Measurements from ENCODE around the gene CAVIN4. TPM values are rescaled to one million over a fixed set of nuclear protein-coding genes. Genes with fewer than 3 reads are reported as not detected.

The CAVIN4 gene
- total RNA-seq, 2 donors from 2014 or later, result 0.13 TPM; not detected in 1

DNA sequence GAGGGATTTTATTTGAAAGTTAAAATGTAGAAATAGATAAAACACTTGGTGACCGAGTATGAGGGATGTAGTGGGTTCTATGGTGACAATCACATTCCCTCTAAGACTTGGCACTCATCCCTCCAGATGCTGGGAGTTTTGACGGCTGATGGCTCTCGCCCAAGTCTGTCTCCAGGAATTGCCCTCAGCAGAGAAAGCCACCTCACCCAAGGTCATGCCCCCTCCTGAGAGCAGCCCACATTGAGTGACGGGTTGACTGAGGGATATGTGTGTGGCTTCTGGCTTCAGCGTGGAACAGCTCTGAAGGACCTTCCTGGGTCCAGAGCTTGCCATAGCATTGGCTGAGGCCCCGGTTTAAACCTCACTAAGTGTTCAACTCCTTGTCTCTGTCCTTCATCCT, 19.4 kb downstream of the CAVIN4 start:
- no peaks in the 10 kb centered on the region for H3K36me3 Mint-ChIP-seq (ENCODE audit: low read depth)
- H3K27ac Mint-ChIP-seq, result peak overlapping the region; percentile 79
- DNase-seq (no peak), ATAC-seq (no peak)
- no peaks in the 10 kb centered on the region for H3K9me3 ChIP-seq (ENCODE audit: control insufficient read depth, low read length, poor library complexity, severe bottlenecking)
- no peaks in the 10 kb centered on the region for H3K27me3 Mint-ChIP-seq
- peaks cover 30% of the 10 kb centered on the region for H3K4me1 Mint-ChIP-seq
- H3K4me3 Mint-ChIP-seq, result peak overlapping the region; percentile 88

DNA sequence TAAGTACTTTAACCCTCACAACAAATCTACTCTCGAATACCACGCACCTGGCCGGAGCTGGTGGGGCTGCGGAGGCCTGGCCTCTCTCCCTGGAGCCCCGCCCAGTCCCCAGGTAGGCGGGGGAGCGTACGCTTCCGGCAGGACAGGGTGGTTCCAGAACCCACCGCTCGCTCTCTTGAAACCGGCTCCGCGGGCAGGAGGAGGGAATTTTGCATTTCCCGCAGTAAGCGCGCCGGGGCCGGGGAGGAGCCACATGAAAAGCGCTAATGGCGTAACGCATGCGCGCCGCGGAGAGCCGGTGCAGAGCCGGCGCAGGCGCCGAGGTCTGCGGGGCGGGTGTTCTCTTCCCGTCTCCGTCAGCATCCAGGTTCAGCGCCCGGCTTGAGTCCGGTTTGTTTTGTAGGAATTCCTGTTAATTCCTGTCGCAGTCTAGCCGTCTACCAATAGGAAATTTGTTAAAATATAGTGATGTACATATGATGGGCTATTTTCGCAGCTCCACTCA, 20.8 kb downstream of the CAVIN4 start:
- H3K27ac Mint-ChIP-seq, result peak overlapping the region; percentile 79
- DNase-seq, result peak; percentile 69 to 73 (median 71)
- H3K9me3 ChIP-seq (ENCODE audit: control insufficient read depth, low read length, poor library complexity, severe bottlenecking), result no peaks in the 10 kb centered on the region
- ATAC-seq, result peak; percentile 86
- peak overlapping the region; percentile 88 for H3K4me3 Mint-ChIP-seq
- H3K27me3 Mint-ChIP-seq, result no peaks in the 10 kb centered on the region
- H3K36me3 Mint-ChIP-seq (ENCODE audit: low read depth), result no peaks in the 10 kb centered on the region
- H3K4me1 Mint-ChIP-seq, result peaks cover 30% of the 10 kb centered on the region

DNA sequence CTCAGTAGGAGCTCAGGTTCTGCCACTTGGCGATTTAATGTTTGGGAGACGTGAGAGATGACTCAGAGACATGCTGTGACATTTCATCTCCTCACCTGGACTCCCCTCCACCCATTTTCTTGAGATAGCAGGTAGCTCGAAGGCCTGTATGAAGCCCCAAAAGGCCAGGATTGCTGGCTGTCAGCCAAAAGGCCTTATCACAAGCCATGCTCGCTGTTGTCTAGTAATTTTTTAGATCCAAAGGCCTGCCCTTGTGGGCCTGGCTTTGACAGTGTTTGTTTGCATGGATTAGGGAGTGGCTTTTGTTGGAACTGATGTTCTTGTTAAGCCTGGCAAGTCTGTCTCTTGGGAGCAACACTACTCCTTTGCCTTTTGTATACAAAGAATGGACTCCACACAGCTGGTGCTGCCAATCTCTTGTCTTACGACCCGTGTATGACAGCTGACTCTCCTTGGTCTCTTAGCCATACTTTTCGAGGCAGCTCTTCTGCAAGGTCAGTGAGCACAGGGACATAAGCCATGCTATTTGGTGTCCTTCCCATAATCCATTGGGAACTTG, 22.7 kb downstream of the CAVIN4 start:
- no peaks in the 10 kb centered on the region for H3K27me3 Mint-ChIP-seq
- no peaks in the 10 kb centered on the region for H3K36me3 Mint-ChIP-seq (ENCODE audit: low read depth)
- DNase-seq (no peak), ATAC-seq (no peak)
- no peak overlapping the region for H3K27ac Mint-ChIP-seq
- H3K4me3 Mint-ChIP-seq, result no peak overlapping the region
- H3K9me3 ChIP-seq (ENCODE audit: control insufficient read depth, low read length, poor library complexity, severe bottlenecking), result no peaks in the 10 kb centered on the region
- peaks cover 25% of the 10 kb centered on the region for H3K4me1 Mint-ChIP-seq

DNA sequence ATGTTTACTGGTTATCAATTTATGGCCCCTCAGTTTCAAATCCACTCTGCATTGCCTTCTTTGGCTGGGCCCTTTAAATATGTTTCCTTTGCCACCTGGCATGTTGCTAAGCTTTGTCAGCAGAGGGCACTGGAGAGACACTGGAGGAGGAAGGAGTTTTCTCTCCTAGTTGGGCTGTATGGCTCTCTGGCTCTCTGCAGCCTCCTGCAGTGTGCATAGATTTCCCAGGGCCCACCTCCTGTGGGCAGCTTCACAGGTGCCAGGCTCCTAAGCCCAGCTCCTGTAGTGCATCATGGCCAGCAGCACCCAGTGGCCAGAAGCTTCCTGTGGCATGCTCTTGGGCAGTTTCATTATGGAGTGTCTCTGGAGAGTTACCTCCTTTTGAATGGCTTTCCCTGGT, 23.3 kb downstream of the CAVIN4 start:
- no peak overlapping the region for H3K27ac Mint-ChIP-seq
- ATAC-seq (peak; percentile 30), DNase-seq (peak in 1 of 3 donors; percentile 24)
- H3K36me3 Mint-ChIP-seq (ENCODE audit: low read depth), result no peaks in the 10 kb centered on the region
- no peaks in the 10 kb centered on the region for H3K27me3 Mint-ChIP-seq
- no peak overlapping the region for H3K4me3 Mint-ChIP-seq
- H3K4me1 Mint-ChIP-seq, result peaks cover 20% of the 10 kb centered on the region
- no peaks in the 10 kb centered on the region for H3K9me3 ChIP-seq (ENCODE audit: control insufficient read depth, low read length, poor library complexity, severe bottlenecking)

DNA sequence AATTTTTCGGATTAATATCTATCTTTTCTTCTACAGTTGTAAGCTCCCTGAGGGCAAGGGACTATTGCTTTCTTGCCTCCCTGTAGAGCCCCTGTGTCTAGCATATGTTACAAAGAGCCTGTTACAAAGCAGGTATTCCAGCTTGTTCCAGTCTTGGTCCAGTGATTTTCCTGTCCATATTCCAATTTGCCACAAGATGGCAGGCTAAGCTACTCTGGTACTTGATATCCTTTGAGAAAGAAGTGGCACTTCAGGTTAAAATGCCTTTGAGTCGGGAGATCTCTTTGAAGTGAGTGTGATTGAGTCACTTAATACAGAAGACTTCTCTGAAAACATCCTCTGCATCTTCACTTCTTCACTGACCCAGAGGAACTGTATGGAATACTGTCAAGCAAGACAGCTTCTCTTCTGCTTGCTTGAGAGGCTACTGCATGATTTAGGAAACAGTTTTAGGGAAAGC, 24.5 kb downstream of the CAVIN4 start:
- no peak for DNase-seq
- no peak overlapping the region for H3K27ac Mint-ChIP-seq
- H3K36me3 Mint-ChIP-seq (ENCODE audit: low read depth), result no peaks in the 10 kb centered on the region
- ATAC-seq, result no peak
- H3K4me1 Mint-ChIP-seq, result peaks cover 18% of the 10 kb centered on the region
- H3K9me3 ChIP-seq (ENCODE audit: control insufficient read depth, low read length, poor library complexity, severe bottlenecking), result no peaks in the 10 kb centered on the region
- no peak overlapping the region for H3K4me3 Mint-ChIP-seq
- H3K27me3 Mint-ChIP-seq, result no peaks in the 10 kb centered on the region

DNA sequence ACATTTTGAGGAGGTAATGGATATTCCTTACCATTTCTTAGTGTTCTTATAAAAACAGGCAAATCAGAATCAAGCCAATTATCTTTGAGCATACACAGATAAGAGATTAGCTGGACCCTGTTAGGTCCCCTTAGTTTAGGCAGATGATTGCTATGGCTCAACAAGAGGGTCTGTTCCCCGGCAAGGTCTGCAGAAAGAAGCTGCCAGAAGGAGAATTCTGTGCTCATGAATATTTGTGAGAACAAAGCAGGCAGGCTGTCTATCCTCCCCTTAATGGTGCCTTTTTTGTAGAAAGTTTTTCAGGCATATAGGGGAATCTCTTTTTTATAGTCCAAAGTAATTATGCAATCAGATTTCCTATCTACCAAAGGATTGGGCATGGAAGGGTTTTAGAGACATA, 27.5 kb downstream of the CAVIN4 start:
- Mint-ChIP-seq H3K4me1 (no peaks in the 10 kb centered on the region), H3K36me3 (ENCODE audit: low read depth) (no peaks in the 10 kb centered on the region), H3K27ac (no peak overlapping the region), H3K27me3 (no peaks in the 10 kb centered on the region), H3K4me3 (no peak overlapping the region)
- no peaks in the 10 kb centered on the region for H3K9me3 ChIP-seq (ENCODE audit: control insufficient read depth, low read length, poor library complexity, severe bottlenecking)
- ATAC-seq (no peak), DNase-seq (no peak)

DNA sequence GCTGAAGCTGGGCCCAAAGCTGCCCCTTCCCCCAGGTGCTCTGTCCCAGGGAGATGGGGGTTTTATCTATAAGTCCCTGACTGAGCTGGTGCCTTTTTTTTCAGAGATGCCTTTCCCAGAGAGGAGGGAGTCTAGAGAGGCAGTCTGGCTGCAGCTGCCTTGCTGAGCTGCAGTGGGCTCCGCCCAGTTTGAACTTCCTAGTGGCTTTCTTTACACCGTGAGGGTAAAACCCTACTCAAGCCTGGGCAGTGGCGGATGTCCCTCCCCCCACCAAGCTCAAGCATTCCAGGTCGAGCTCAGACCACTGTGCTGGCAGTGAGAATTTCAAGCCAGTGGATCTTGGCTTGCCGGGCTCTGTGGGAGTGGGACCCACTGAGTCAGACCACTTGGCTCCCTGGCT, 41.3 kb downstream of the CAVIN4 start:
- Mint-ChIP-seq H3K4me3 (no peak overlapping the region), H3K4me1 (no peaks in the 10 kb centered on the region), H3K27ac (no peak overlapping the region), H3K36me3 (ENCODE audit: low read depth) (no peaks in the 10 kb centered on the region), H3K27me3 (peaks cover 13% of the 10 kb centered on the region)
- no peak for ATAC-seq
- no peak for DNase-seq
- H3K9me3 ChIP-seq (ENCODE audit: control insufficient read depth, low read length, poor library complexity, severe bottlenecking), result no peaks in the 10 kb centered on the region

DNA sequence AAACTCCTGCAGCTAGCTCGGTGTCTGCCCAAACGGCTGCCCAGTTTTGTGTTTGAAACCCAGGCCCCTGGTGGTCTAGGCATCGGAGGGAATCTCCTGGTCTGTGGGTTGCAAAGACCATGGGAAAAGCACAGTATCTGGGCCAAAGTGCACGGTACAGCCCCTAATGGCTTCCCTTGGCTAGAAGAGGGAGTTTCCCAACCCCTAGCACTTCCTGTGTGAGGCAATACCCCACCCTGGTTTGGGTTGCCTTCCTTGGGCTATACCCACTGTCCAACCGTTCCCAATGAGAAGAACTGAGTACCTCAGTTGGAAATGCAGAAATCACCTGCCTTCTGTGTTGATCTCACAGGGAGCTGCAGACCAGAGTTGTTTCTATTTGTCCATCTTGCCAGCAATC, 41.8 kb downstream of the CAVIN4 start:
- DNase-seq, result no peak
- no peaks in the 10 kb centered on the region for H3K36me3 Mint-ChIP-seq (ENCODE audit: low read depth)
- H3K4me1 Mint-ChIP-seq, result no peaks in the 10 kb centered on the region
- no peak for ATAC-seq
- no peaks in the 10 kb centered on the region for H3K9me3 ChIP-seq (ENCODE audit: control insufficient read depth, low read length, poor library complexity, severe bottlenecking)
- peaks cover 13% of the 10 kb centered on the region for H3K27me3 Mint-ChIP-seq
- H3K4me3 Mint-ChIP-seq, result no peak overlapping the region
- no peak overlapping the region for H3K27ac Mint-ChIP-seq

DNA sequence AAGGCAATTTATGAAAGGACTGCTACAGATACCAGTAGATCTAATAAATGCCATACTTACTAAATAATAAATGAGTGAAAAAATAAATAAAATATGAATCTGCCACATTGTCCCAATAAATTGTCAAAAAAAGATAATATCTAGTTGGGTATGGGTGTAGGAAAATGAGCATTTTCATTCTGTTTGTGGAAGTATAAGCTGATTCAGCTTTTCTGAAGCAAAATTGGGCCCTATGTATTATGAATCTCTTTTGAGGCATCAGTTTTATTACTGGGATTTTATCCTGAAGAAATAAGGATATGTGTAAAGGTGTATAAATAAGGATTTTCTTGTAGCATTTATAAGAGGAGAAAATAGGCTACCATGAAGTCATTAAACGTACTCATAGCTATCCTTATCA, 46.1 kb downstream of the CAVIN4 start:
- no peaks in the 10 kb centered on the region for H3K4me1 Mint-ChIP-seq
- H3K9me3 ChIP-seq (ENCODE audit: control insufficient read depth, low read length, poor library complexity, severe bottlenecking), result no peaks in the 10 kb centered on the region
- ATAC-seq (no peak), DNase-seq (no peak)
- no peak overlapping the region for H3K4me3 Mint-ChIP-seq
- no peaks in the 10 kb centered on the region for H3K36me3 Mint-ChIP-seq (ENCODE audit: low read depth)
- no peaks in the 10 kb centered on the region for H3K27me3 Mint-ChIP-seq
- no peak overlapping the region for H3K27ac Mint-ChIP-seq

DNA sequence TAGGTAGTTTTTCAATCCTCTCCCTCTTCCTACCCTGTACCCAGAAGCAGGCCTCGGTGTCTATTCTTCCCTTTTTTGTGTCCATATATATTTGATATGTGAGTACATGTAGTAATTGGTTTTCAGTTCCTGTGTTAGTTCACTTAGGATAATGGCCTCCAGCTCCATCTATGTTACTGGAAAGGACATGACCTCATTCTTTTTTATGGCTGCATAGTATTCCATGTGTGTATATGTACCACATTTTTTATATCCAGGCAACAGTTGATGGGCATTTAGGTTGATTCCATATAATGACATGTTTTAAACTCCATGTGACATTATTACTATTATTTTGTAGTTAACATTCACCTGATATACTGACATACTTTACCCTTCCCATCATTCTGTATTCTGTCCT, 49.1 kb downstream of the CAVIN4 start:
- DNase-seq (no peak), ATAC-seq (no peak)
- Mint-ChIP-seq H3K27ac (no peak overlapping the region), H3K4me3 (no peak overlapping the region), H3K27me3 (no peaks in the 10 kb centered on the region), H3K4me1 (no peaks in the 10 kb centered on the region), H3K36me3 (ENCODE audit: low read depth) (no peaks in the 10 kb centered on the region)
- H3K9me3 ChIP-seq (ENCODE audit: control insufficient read depth, low read length, poor library complexity, severe bottlenecking), result no peaks in the 10 kb centered on the region

DNA sequence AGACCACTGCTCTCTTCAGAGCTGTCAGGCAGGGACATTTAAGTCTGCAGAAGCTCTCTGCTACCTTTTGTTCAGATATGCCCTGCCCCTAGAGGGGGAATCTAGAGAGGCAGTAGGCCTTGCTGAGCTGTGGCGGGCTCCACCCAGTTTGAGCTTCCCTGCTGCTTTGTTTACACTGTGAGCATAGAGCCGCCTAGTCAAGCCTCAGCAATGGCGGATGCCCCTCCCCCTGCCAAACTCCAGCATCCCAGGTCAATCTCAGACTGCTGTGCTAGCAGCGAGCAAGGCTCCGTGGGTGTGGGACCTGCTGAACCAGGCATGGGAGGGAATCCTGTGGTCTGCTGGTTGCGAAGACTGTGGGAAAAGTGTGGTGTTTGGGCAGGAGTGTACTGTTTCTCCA, 59.9 kb downstream of the CAVIN4 start:
- Mint-ChIP-seq H3K36me3 (ENCODE audit: low read depth) (peaks cover 5% of the 10 kb centered on the region), H3K27me3 (peaks cover 15% of the 10 kb centered on the region), H3K4me1 (no peaks in the 10 kb centered on the region), H3K4me3 (no peak overlapping the region), H3K27ac (no peak overlapping the region)
- no peak for ATAC-seq
- DNase-seq, result no peak
- peaks cover 2% of the 10 kb centered on the region for H3K9me3 ChIP-seq (ENCODE audit: control insufficient read depth, low read length, poor library complexity, severe bottlenecking)

Other genes starting within 250 kb of the CAVIN4 start
- gene TEX10, start 225.1 kb upstream of the CAVIN4 start, total RNA-seq, result 10 to 100 TPM in 1 of 2 donors, 1 to 10 TPM in 1; 9.9 to 10.5 TPM
- 10 to 100 TPM in 1 of 2 donors, 1 to 10 TPM in 1; 9.2 to 19.6 TPM for gene MSANTD3, start 150.9 kb upstream of the CAVIN4 start, total RNA-seq
- gene TMEFF1, start 104.9 kb upstream of the CAVIN4 start, total RNA-seq, result not detected

Measured in T-helper 17 cell (primary cell).